GM06990 (cell line): Measurements from ENCODE around the gene CRCP.
"Not testable (repeated sequence)": the region's sequence is repeated elsewhere in the genome, so short reads cannot be mapped to it uniquely, and the experiment has no call there.

Experiments
- DNase-seq: peaks from one replicate; pipeline ENCODE4 v3.0.0-alpha.2; 2011; ENCODE audit not compliant: insufficient read length; ENCODE audit errors: extremely low read depth
- H3K27me3 ChIP-seq: replicated peaks from 2 replicates; pipeline ENCODE4 v1.6.0; 2011; ENCODE audit warnings: low read length; ENCODE audit not compliant: control insufficient read depth, insufficient read depth
- H3K36me3 ChIP-seq: 2 replicates; pipeline ENCODE4 v1.5.1; 2011; ENCODE audit warnings: low read length; ENCODE audit not compliant: control insufficient read depth, insufficient read depth
- H3K4me3 ChIP-seq: replicated peaks from 2 replicates; pipeline ENCODE4 v1.5.1; 2011; ENCODE audit warnings: low read depth, mild to moderate bottlenecking, control low read depth, low read length
- TF ChIP-seq, protein P1 (sequence below): IDR thresholded peaks from 2 replicates; pipeline ENCODE4 v1.5.1; 2011; ENCODE audit warnings: low read length, control low read depth, mild to moderate bottlenecking, inconsistent platforms; ENCODE audit not compliant: insufficient read depth, poor library complexity, severe bottlenecking

The CRCP gene

DNA sequence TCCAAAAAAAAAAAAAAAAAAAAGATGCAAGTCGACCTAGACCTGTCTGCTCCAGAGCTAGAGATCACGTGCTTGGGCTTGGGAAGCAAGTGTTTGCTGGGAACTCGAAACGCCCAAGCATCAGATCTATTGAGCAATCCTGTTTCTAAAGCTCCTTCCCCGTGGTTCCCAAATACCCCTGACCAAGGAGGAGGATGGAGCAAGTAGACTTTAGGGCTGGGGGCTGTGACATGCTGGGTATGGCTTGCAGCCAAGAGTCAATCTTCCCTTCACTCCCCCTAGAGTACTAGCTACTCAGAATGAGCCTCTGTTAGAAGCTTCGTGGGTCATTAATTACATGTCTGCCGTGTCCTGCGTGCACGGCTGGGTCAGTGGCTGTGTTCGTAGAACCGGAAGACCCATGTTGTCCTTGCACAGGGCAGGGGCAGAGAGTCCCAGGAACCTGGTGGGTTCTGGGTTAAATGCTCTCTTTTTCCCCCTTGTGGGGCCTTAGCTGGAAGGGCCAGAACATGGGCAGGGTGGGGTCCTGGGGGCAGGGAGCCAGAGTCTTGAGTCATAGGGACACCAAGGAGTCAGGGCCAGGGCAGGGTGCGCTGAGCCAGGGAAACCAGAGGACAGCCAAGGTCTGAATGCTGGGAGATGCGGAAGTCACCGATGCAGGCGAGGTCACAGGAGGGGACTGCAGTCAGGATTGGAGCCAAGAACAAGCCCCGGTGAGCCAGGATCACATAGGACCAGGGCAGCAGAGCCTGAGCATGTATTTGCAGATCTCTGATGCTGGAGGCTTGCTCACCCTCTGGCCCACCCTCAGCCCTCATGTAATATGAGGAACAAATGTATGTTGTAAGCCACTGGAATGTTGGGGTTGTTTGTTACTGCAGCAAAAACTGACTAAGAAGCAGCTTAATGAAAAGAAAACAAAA lies 55.9 kb downstream of the CRCP start:
- H3K36me3 ChIP-seq = no peaks in the 10 kb centered on the region
- no peak for DNase-seq
- no peak overlapping the region for H3K4me3 ChIP-seq
- no peaks in the 10 kb centered on the region for H3K27me3 ChIP-seq
- TF ChIP-seq, protein P1, sequence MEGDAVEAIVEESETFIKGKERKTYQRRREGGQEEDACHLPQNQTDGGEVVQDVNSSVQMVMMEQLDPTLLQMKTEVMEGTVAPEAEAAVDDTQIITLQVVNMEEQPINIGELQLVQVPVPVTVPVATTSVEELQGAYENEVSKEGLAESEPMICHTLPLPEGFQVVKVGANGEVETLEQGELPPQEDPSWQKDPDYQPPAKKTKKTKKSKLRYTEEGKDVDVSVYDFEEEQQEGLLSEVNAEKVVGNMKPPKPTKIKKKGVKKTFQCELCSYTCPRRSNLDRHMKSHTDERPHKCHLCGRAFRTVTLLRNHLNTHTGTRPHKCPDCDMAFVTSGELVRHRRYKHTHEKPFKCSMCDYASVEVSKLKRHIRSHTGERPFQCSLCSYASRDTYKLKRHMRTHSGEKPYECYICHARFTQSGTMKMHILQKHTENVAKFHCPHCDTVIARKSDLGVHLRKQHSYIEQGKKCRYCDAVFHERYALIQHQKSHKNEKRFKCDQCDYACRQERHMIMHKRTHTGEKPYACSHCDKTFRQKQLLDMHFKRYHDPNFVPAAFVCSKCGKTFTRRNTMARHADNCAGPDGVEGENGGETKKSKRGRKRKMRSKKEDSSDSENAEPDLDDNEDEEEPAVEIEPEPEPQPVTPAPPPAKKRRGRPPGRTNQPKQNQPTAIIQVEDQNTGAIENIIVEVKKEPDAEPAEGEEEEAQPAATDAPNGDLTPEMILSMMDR = no peak

DNA sequence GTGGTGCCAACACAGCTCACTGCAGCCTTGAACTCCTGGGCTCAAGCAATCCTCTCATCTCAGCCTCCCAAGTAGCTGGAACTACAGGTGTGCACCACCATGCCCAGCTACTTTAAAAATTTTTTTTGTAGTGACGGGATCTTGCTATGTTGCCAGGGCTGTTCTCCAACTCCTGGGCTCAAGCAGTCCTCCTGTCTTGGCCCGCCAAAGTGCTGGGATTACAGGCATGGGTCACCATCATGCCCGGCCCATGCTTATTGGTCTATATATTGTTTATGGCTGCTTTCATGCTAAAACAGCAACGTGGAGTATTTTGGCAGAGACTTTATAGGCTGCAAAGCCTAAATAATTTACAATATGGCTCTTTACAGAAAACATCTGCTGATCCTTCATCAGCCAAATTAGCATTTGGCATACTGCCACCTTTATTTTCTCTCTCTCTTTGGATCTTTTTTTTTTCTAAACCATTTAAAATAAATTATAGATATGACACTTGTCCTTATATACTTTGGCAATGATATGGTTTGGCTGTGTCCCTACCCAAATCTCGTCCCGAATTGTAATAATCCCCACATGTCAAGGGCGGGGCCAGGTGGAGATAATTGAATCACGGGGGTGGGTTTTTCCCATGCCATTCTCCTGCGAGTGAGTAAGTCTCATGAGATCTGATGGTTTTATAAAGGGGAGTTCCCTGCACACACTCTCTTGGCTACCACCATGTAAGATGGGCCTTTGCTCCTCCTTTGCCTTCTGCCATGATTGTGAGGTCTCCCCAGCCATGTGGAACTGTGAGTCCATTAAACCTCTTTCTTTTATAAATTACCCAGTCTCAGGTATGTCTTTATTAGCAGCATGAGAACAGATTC lies 58.1 kb downstream of the CRCP start:
- H3K27me3 ChIP-seq, H3K36me3 ChIP-seq, DNase-seq, H3K4me3 ChIP-seq: not testable (repeated sequence)

- no peak overlapping the region for H3K4me3 ChIP-seq
- DNase-seq = no peak
- H3K27me3 ChIP-seq = no peaks in the 10 kb centered on the region
- H3K36me3 ChIP-seq = no peaks in the 10 kb centered on the region
- TF ChIP-seq, protein P1 = no peak
Measured at GRCh38 chr7:66173856-66174255, 59.2 kb downstream of the CRCP start.

DNA sequence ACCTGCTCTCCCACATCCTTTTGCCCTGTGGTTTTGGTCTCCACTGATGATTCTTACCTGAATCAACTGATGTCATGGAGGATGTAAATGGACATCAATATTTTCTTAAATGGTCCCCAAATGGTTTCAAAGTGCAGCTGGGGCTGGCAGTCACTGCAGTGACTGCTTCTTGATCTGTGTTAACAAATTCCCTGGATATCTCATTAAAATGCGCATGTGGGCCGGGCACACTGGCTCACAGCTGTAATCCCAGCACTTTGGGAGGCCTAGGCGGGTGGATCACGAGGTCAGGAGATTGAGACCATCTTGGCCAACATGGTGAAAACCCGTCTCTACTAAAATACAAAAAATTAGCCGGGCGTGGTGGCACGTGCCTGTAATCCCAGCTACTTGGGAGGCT lies 60.4 kb downstream of the CRCP start:
- H3K4me3 ChIP-seq, H3K27me3 ChIP-seq, DNase-seq, H3K36me3 ChIP-seq: not testable (repeated sequence)

- TF ChIP-seq, protein P1 = no peak
- no peak overlapping the region for H3K4me3 ChIP-seq
Measured at GRCh38 chr7:66176914-66177313, 62.3 kb downstream of the CRCP start.

GRCh38 chr7:66178258-66178657 lies 63.6 kb downstream of the CRCP start:
- Histone ChIP-seq H3K27me3 (no peaks in the 10 kb centered on the region), H3K4me3 (no peak overlapping the region), H3K36me3 (no peaks in the 10 kb centered on the region)
- TF ChIP-seq, protein P1 = no peak
- no peak for DNase-seq

More at GRCh38 chr7:66176914-66177313, 62.3 kb downstream of the CRCP start:
- no peaks in the 10 kb centered on the region for H3K27me3 ChIP-seq
- DNase-seq = no peak
- no peaks in the 10 kb centered on the region for H3K36me3 ChIP-seq
